Occipital lobe (tissue), 2 donors: Measurements from ENCODE around the gene KCNJ6. TPM values are rescaled to one million over a fixed set of nuclear protein-coding genes. Genes with fewer than 3 reads are reported as not detected.
"Not testable (repeated sequence)": the region's sequence is repeated elsewhere in the genome, so short reads cannot be mapped to it uniquely, and the experiment has no call there.

Experiments used
- DNase-seq: peaks from one replicate; lab custom pipeline; 2025; lab: John Stamatoyannopoulos, UW
- total RNA-seq: library from RNA; depleted of rRNA; stranded (reverse); fragments of >200 nt; gene quantifications from one replicate; pipeline ENCODE4 v1.2.3, GENCODE V29; 2014

Gene KCNJ6
- total RNA-seq, 1 donor from 2014 or later: 5.3 TPM

DNA sequence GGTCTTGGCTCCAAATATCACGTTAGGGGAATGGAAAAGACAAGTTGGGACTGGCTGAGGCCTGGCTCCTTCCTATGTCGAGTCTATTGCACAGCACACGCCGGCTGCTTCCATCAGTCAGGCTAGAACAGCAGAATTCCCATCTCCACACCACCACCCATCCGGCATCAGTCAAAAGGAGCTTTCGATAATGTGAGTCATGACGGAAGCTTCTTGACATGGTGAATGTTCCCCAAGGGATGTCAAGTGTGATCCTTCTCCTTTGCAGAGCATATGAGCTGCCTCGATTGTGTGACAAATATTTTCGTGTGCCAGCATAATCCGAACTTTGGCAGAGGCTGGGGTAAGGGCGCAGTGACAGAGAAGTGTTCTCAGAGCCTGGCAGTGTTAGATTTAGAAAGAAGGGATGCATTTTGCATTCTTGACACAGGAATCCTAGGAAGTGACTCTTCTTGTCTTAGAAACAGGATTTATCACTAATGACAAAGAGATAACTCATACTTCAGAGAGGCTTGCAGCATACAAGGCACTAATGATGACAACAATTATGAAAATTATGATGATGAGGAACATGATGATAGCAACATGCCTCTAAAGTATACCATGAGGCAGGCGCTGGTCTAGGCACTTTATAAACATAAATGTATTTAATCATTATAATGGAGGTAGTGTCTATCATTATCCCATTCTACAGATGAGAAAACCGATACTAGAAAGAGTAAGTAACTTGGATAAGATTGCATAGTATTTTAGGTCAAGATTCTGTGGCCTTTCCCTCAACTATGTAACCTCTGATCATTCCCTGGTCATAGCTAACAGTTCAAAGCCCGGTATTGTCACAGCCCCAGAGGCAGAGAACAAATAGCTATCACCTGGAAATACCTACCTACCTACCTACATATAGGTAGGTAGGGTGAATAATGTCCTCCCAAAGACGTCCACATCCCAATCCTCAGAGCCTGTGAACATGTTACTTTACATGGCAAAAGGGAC, 135.0 kb downstream of the KCNJ6 start:
- DNase-seq: no peak

GRCh38 chr21:37771181-37771580, 145.1 kb downstream of the KCNJ6 start:
- DNase-seq: no peak

DNA sequence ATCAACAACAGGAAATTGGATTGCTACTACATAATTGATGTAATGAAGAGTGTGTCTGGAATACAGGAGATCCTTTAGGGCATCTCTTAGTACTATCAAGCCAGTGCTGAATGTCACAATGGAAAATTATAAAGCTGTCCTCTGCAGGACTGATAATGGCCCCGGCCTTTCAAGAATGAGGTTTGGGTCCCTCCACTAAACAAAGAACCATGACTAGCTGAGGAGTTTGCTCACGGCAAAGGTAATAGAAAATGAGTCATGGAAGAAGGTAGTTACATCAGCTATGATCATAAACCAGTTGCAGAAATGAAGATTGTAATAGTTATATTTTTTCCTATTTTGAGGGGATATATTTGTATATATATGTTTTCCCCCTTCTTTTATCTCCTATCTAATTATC, 145.8 kb downstream of the KCNJ6 start:
- DNase-seq: no peak

DNA sequence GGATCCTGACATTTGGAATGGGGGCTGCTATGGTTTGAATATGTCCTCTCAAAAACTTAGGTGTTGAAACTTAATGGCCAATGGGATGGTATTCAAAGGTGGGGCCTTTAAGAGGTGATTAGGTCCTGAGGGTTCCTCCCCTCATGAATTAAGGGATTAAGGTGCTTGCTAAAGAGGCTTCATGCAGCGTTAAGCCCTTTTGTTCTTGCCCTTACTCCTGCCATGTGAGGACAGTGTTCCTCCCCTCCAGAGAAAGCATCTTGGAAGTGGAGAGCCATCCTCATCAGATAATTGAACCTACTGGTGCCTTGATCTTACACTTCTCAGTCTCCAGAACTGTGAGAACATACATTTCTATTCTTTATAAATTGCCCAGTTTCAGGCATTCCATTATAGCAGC, 146.6 kb downstream of the KCNJ6 start:
- DNase-seq: no peak

- no peak for DNase-seq
These were observed 148.3 kb downstream of the KCNJ6 start for GRCh38 chr21:37767984-37768383.

DNA sequence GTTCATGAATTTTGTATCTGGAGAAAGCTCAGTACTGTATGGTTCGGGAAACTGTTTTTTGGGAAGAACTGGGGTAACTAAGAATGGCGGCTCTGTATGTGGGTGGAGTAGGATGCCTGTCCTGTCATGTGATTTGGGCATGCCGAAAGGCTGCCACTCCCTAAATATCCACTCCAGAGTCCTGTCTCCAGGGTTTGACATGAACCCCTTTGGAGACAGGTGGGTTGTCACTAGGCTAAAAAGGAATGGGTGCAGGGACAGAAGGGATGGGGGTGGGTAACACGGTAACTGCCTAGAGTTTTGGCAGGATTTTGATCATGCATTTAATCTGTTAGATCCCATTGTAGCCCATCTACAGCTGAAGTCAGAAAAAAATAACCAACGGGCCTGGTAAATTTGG, 150.1 kb downstream of the KCNJ6 start:
- DNase-seq: peak; percentile 51

DNA sequence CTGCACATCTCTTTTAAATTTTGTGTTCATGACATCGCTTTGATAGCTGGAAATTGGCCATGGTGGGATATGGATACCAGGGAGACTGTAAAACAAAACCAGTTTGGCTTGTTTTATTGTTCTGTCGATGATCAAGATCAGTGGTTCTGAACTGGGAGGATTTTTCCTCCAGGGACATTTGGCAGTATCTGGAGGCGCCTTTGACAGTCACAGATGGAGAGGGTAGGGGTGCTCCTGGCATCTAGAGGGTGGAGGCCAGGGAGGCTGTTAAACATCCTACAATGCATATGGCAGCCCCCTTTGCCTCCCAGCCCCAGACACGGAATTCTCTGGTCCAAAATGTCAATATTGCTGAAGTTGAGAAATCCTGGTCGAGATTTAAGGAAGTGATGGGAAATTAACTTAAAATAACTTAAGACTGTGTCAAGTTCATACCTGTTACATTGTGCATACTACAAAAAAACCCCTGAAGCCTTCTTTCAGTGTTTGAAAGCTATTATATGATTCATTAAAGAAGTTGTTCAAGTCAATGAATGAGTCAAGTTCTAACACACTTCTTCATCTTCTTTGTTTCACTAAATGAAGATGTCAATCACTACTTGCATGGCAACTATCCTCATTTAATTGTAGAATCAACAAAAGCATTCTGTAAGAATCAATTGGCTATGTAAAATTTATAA, 150.9 kb downstream of the KCNJ6 start:
- no peak for DNase-seq

DNA sequence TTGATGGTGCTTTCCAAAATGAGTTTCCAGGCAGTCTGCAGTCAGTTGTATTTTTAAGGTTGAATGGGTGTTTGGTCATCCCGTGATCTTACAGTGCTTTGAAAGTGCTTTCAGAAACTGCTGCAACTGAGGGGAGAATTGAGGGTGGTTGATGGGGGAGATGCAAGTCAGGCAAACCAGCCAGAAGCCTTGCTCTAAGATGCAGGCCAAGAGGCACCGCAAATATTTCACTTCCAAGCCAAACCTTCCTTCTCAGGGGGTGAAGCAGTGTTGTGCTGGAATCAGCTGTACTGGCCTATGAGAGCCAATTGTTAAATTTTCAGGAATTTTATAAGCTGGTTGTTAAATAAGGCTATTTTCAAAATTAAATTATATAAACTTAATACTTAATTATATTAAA, 151.6 kb downstream of the KCNJ6 start:
- no peak for DNase-seq

- no peak for DNase-seq
These were observed 153.0 kb downstream of the KCNJ6 start for GRCh38 chr21:37763298-37763697.

DNA sequence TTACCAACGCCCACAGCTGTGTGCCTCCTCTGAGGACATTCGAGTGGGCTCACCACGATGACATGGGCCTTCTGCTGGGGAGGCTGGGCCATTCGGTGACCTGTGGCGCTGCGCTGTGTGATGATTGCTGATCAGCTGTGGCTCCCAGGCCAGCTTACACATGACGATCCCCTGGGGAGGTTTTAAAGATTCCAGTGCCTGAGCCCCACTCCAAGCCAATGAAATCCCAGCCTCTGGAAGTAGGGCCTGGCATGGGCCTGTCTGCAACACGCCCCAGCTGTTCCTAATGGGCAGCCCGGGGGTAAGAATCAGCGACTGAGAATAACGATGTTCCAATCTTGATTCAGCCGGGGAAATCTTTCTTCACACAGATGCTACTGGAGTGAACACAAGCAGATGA, 153.7 kb downstream of the KCNJ6 start:
- DNase-seq: no peak

DNA sequence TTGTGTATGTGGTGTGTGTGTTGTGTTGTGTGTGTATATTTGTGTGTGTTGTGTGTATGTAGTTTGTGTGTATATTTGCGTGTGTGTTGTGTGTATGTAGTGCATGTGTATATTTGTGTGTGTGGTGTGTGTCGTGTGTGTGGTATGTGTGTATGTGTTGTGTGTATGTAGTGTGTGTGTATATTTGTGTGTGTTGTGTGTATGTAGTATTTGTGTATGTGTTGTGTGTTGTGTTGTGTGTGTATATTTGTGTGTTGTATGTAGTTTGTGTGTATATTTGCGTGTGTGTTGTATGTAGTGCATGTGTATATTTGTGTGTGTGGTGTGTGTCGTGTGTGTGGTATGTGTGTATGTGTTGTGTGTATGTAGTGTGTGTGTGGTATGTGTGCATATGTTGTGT, 154.9 kb downstream of the KCNJ6 start:
- DNase-seq: not testable (repeated sequence)

GRCh38 chr21:37759777-37760176, 156.5 kb downstream of the KCNJ6 start:
- no peak for DNase-seq

DNA sequence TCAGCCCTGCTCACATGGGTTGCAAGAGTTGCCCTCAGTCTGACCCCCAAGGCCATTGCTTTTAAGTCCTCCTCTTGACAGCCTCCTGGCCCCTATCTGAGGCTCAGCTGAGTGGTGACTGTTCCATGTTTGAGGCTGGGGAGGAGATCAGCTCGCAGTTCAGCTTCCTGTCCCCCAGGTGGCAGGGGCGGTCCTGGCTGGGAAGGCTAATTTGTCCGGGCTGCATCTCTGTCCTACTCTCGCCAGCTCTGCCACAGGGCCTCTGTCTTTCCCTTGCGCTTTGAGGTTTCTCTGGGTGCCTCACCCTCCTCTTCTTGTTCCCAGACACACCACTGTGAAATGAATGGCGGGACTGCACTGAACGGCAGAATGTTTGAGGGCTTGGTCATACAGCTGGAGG, 157.3 kb downstream of the KCNJ6 start:
- no peak for DNase-seq

- no peak for DNase-seq
These were observed 158.5 kb downstream of the KCNJ6 start for GRCh38 chr21:37757606-37758376.

DNA sequence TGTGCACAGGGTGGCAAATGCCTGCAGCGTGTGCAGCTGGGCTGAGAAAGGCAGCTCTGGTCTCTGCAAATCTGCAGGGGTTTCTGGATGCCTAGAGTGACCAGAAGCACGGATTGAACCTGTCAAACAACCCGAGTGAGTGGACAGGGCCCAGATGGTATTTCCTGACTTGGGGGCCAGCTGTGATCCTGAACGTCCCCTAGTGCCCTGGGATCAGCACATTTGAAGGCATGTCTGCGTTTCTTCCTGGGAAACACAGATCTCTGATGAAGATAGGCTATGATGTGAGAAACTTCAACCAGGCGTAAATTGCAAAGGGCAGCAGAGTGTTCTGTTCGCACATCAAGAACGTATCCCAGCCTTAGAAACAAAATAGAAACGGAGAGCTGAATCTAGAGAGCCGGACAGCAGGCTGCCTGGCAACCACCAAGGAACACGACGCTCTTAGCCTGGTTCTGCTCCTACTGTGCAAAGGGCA, 163.1 kb downstream of the KCNJ6 start:
- no peak for DNase-seq

DNA sequence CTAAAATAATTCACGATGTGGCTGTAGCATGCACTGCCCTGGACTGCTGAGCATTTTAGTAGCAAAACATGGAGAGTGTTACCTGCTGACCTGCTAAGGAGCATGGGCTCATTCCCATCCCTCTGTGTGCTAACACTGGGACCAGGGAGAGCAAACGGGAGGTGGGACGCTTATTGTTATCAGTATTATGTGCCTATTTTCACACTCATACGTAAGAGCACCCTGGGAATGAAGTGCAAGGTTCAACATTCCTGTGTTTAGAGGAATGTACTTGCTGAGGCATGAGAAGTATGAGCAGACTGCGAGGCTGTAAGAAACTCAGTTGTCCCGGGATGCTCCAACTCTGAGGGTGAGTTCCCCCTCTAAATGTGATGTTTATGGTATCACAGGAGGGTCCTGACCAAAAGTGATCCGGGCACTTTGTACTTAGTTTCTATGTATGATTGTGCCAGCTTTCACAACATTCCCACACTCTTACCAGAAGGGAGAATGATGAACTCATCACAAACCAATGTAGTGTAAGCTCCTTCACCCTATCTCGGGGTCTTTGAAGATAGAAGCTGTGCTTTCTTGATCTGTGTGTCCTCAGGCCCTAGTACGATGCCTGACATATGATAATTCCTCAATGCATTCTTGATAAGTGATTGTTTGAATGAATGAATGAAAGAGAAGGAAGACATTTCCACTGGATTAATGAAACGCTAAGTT, 164.8 kb downstream of the KCNJ6 start:
- no peak for DNase-seq

DNA sequence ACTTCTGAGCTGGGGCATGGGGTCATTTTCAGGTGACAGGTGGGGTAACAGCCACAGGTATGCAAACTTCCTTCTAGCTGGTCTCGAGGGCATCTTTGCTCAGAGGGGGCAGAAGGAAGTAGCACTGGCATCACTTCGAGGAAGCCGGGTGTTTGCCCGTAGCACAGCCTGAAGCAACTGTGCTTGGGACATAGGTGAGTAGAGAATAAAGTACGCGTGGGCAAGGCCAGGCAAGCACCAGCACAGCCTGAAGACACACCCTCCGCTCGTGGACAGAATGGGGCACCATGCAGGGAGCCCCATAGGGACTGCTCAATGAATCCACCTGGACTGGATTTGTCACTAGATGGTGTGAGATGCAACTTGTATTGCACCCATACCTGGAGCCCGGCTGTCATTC, 167.1 kb downstream of the KCNJ6 start:
- DNase-seq: no peak

- no peak for DNase-seq
These were observed 167.9 kb downstream of the KCNJ6 start for GRCh38 chr21:37748351-37748750.

GRCh38 chr21:37746849-37747248, 169.4 kb downstream of the KCNJ6 start:
- DNase-seq: no peak

DNA sequence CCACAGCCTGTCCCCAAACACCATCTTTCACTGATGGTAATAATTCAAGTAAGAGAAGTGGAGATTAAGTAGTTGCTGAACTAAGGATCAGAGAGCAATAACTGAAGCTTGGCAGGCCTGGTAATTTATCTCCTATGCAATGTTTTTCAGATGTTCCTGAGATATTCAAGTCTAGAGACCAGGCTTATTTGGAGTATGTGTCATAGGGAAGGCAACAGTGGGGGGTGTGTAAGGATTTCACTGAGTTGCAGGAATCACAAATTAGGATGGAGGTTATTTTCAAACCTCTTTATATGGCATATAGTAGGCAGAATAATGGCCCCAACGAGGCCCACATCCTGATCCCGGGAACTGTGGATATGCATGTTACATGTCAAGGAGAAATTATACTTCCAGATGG, 171.7 kb downstream of the KCNJ6 start:
- DNase-seq: no peak

DNA sequence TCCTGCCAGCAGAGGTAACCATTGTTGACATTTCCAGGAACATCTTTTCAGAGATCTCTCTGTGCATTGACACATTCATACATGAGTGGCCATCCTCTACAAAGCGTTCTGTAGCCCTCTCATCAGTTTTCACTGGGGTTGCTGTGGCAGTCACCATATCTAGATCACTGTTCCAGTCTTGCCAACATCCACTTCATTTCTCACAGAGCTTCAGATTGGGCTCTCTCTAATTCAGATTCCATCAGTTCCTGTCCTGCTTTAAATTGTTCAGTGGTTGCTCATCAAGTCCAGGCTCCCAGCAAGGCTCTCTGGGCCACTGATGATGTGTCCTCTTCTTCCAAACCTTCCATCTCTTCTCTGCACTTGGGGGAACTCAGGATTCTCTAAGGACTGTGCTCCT, 173.7 kb downstream of the KCNJ6 start:
- no peak for DNase-seq
